ENCODE data around the gene ACTL10. TPM values are rescaled to one million over a fixed set of nuclear protein-coding genes. Genes with fewer than 3 reads are reported as not detected.
"Not testable (repeated sequence)": the region's sequence is repeated elsewhere in the genome, so short reads cannot be mapped to it uniquely, and the experiment has no call there.

ACTL10 gene
- total RNA-seq, 1 donor from 2014 or later, result 2.8 TPM

GRCh38 chr20:33644313-33645071, 22.3 kb upstream of the ACTL10 start:
- Mint-ChIP-seq H3K27ac (no peak overlapping the region), H3K9me3 (no peaks in the 10 kb centered on the region), H3K4me1 (peaks cover 6% of the 10 kb centered on the region), H3K27me3 (no peaks in the 10 kb centered on the region), H3K36me3 (ENCODE audit: low read depth) (peaks cover 54% of the 10 kb centered on the region), H3K4me3 (no peak overlapping the region)
- no peak for DNase-seq
- POLR2A ChIA-PET, result no interaction called here
- intact Hi-C loops (cut with micrococcal nuclease), result no loop called here
- CTCF ChIA-PET, result no interaction called here
- no peak for ATAC-seq (ENCODE audit: low read depth)
- no peak for TF ChIP-seq CTCF (IDR thresholded peaks at IDR 0.05)

GRCh38 chr20:33645072-33645358, 21.7 kb upstream of the ACTL10 start:
- DNase-seq (no peak), ATAC-seq (ENCODE audit: low read depth) (no peak)
- Mint-ChIP-seq H3K36me3 (ENCODE audit: low read depth) (peaks cover 49% of the 10 kb centered on the region), H3K27ac (no peak overlapping the region), H3K27me3 (no peaks in the 10 kb centered on the region), H3K4me1 (peaks cover 6% of the 10 kb centered on the region), H3K4me3 (no peak overlapping the region), H3K9me3 (no peaks in the 10 kb centered on the region)
- POLR2A ChIA-PET, result no interaction called here
- intact Hi-C loops (cut with micrococcal nuclease), result no loop called here
- CTCF ChIA-PET, result no interaction called here
- no peak for TF ChIP-seq CTCF (IDR thresholded peaks at IDR 0.05)

GRCh38 chr20:33645396-33645795, 21.3 kb upstream of the ACTL10 start:
- Mint-ChIP-seq H3K27me3 (no peaks in the 10 kb centered on the region), H3K4me1 (peaks cover 6% of the 10 kb centered on the region), H3K4me3 (no peak overlapping the region), H3K36me3 (ENCODE audit: low read depth) (peaks cover 45% of the 10 kb centered on the region), H3K27ac (no peak overlapping the region), H3K9me3 (no peaks in the 10 kb centered on the region)
- no peak for ATAC-seq (ENCODE audit: low read depth)
- intact Hi-C loops (cut with micrococcal nuclease), result no loop called here
- TF ChIP-seq CTCF (IDR thresholded peaks at IDR 0.05), result no peak
- POLR2A ChIA-PET, result no interaction called here
- CTCF ChIA-PET, result no interaction called here
- no peak for DNase-seq

- Mint-ChIP-seq H3K27me3 (no peaks in the 10 kb centered on the region), H3K9me3 (no peaks in the 10 kb centered on the region), H3K4me1 (peaks cover 6% of the 10 kb centered on the region), H3K27ac (no peak overlapping the region), H3K4me3 (no peak overlapping the region), H3K36me3 (ENCODE audit: low read depth) (peaks cover 39% of the 10 kb centered on the region)
- ATAC-seq (ENCODE audit: low read depth), result no peak
- TF ChIP-seq CTCF (IDR thresholded peaks at IDR 0.05), result no peak
- intact Hi-C loops (cut with micrococcal nuclease), result no loop called here
- CTCF ChIA-PET, result no interaction called here
- no peak for DNase-seq
- POLR2A ChIA-PET, result no interaction called here
Measured at GRCh38 chr20:33646191-33646590, 20.6 kb upstream of the ACTL10 start.

GRCh38 chr20:33646959-33647602, 19.7 kb upstream of the ACTL10 start:
- ATAC-seq (ENCODE audit: low read depth); H3K4me3 Mint-ChIP-seq; H3K9me3 Mint-ChIP-seq; H3K27ac Mint-ChIP-seq; H3K27me3 Mint-ChIP-seq; intact Hi-C loops (cut with micrococcal nuclease); DNase-seq; H3K4me1 Mint-ChIP-seq: not testable (repeated sequence)
- CTCF ChIA-PET, result interaction anchor here (1.8 kb wide), 1 partner anchor 189 kb away, joined by 6 read pairs; no protein-coding TSS in a partner anchor
- H3K36me3 Mint-ChIP-seq (ENCODE audit: low read depth), result peaks cover 34% of the 10 kb centered on the region
- POLR2A ChIA-PET, result interaction anchor here (0.6 kb wide), 1 partner anchor 54 kb away, joined by 4 read pairs; no protein-coding TSS in a partner anchor
